NCI-H526 (cell line): ENCODE results near the gene PRRC1.
"Not testable (repeated sequence)": the region's sequence is repeated elsewhere in the genome, so short reads cannot be mapped to it uniquely, and the experiment has no call there.

ENCODE experiments used
- DNase-seq, 2 experiments: peaks; one replicate each; lab custom pipeline; 2025; lab: John Stamatoyannopoulos, UW

The PRRC1 gene

DNA sequence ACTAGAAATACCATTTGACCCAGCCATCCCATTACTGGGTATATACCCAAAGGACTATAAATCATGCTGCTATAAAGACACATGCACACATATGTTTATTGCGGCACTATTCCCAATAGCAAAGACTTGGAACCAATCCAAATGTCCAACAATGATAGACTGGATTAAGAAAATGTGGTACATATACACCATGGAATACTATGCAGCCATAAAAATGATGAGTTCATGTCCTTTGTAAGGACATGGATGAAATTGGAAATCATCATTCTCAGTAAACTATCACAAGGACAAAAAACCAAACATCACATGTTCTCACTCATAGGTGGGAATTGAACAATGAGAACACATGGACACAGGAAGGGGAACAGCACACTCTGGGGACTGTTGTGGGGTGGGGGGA lies 27.8 kb downstream of the PRRC1 start:
- DNase-seq: not testable (repeated sequence)

- no peak for DNase-seq
Observed at GRCh38 chr5:127549551-127549950, 32.1 kb downstream of the PRRC1 start.

DNA sequence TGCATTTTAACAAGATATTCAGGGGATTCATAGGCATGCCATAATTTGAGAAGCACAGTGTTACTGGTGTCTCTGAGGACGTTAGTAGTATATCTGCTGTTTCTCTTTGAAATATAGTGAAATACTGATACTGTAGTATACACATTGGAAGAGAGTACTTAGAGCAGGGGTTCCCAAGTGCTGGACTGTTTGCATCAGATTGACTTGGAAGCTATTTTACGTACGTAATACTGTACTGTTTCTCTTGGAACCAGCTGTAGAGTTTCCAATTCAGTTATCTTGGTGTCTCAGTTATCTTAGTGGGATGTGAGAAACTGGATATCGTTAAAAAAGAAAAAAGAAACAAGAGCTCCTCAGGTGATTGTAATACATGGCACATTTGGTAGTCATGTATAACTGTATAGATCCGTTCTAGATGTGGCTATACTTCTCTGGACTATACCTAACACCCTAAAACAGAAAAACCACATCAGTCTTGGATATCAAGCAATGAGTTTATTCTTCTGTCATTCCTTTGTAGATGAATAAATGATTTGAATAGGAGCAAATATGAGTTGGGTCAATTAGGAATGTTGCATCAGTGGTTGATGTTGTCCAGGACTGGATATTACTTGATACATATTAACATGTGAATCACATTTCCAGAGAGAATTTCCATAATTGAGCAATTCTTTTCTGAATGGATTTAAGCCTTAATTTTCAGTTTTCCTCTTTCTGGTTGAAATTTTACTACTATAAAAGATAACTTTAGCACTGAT lies 33.4 kb downstream of the PRRC1 start:
- DNase-seq: no peak

DNA sequence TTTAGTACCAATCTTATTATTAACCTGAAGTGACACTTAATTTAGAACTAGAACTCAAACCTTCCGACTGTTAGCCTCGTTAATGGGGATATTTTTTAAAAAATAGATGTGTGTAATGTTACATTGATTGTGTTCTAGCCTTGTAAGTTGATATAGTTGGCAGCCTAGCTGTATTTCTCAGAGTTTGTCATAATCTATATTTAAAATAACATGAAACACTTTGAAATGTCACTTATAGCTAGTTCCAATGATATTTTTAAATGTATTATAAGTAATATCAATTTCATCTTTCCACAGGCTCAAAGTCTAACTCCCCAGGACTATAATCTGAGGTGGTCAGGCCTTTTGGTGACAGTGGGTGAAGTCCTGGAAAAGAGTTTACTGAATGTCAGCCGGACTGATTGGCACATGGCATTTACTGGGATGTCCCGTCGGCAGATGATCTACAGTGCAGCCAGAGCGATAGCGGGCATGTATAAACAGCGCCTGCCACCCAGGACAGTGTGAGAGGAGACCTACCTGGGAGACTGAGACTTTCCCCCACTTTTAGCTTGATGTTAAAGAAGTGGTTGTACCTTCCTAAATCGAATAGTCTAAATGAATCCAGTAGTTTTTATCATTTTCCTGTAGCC lies 34.1 kb downstream of the PRRC1 start:
- DNase-seq: no peak

- no peak for DNase-seq
Observed at GRCh38 chr5:127555826-127556225, 38.4 kb downstream of the PRRC1 start.

- no peak for DNase-seq
Observed at GRCh38 chr5:127556609-127557334, 39.3 kb downstream of the PRRC1 start.

DNA sequence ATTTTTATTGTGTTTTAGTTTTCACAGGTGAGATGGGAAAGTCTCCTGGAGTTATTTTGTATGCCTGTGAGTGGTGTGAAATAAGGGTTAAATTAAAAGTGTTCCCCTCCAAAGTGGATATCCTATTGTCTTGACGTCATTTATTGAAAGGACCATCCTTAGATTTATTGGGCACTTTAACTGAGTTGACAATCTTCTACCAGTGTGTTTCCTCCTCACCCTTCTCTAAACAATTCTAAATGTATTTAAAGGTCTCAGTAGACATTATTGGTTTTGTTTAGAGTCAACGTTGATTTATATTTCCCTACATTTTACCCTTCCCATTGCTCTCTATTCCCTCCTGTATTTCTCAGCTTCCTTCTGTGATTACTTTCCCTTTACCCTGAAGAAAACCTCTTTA lies 40.8 kb downstream of the PRRC1 start:
- DNase-seq: no peak

GRCh38 chr5:127561254-127561653 lies 43.8 kb downstream of the PRRC1 start:
- DNase-seq: no peak

- peak; percentile 55 for DNase-seq
Observed at GRCh38 chr5:127562252-127562651, 44.8 kb downstream of the PRRC1 start.

- DNase-seq: no peak
Observed at GRCh38 chr5:127563136-127563535, 45.7 kb downstream of the PRRC1 start.

- DNase-seq: peak; percentile 24 to 58
Observed at GRCh38 chr5:127564002-127564769, 46.7 kb downstream of the PRRC1 start.

- no peak for DNase-seq
Observed at GRCh38 chr5:127565586-127566270, 48.3 kb downstream of the PRRC1 start.

DNA sequence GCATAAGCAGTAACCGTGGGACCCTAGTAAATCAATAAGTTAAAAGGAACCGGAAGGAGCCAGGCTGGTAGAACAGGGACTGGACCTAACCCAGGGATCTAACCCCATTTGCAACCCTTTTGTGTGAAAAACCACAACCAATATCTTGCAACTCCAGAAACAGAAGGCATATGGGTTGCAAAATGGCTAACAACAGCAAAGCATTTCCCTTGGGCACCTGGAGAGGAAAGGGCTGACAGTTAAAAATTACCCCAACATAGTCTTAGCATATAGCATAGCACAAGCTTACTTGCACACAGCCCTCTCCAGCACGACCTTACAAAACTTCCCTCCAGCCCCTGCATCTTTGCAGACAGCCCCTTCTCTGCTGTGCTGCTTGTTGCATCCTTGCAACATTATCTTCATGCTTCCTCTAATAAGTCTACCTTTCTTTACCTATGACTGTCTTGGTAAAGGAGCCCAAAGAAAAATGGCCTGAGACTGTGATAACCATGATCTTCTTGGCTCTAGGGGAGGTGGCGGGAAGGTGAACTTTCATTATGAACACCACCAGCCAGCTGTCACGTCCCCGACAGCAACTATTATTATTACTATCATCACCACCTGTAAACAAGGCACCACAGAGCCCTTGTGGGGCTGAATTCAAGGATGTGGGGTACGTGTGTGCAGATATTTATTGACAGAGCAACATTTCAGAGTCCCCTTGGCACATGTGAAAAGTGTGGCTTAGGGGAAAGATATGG lies 49.8 kb downstream of the PRRC1 start:
- DNase-seq: no peak

- no peak for DNase-seq
Observed at GRCh38 chr5:127568166-127568565, 50.7 kb downstream of the PRRC1 start.

- not testable (repeated sequence) for DNase-seq
Observed at GRCh38 chr5:127569471-127569870, 52.0 kb downstream of the PRRC1 start.

DNA sequence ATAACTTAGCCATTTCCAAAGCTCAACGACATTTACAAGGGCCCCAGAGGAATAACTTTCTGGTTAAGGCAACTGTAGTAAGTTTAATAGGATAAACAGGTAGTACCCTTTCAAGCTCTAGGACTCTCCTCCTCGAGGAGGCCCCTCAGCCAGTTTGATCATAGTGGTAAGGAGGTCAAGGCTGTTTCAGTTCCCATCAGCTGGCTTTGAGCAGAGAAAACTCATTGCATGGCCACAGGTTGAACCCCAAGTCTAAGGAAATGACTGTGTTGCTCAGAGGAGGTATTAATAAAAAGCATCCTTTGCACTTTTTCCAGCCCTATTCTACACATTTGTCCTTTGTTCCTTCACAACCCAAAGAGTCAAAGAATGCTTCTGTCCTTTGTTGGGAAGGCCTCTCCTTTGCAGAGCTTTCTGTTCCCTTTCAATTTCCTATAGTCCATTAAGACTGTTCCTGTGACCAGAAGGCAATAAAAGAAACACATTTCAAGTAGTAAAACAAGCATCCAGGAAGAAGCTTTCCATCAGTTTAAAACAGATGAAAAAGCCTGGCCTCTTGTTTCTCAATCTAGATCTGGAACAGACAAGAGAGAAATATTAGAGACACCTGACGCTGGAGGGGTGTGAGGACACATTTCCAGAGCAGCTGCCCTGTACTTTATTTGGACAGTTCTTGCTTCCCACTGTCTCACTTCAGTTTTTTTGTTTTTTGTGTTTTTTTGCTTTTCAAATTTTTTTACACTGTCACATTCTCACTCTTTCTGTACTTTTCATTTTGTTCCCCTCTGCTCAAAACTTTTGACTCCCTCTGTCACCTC lies 54.1 kb downstream of the PRRC1 start:
- DNase-seq: no peak

GRCh38 chr5:127572930-127573329 lies 55.5 kb downstream of the PRRC1 start:
- DNase-seq: peak in 1 of 2 experiments; percentile 6

GRCh38 chr5:127574852-127575679 lies 57.6 kb downstream of the PRRC1 start:
- no peak for DNase-seq

GRCh38 chr5:127577458-127577857 lies 60.0 kb downstream of the PRRC1 start:
- no peak for DNase-seq
